ENCODE measurements around the gene FAM131A.
A peak's percentile ranks its signal among the peaks of the same experiment; 100 is the strongest.

FAM131A gene

GRCh38 chr3:184381261-184382224 is 44.1 kb downstream of the FAM131A start:
- DNase-seq (ENCODE audit: low spot score): no peak
- H3K27ac ChIP-seq: peak overlapping the region; percentile 18 to 90
- peak overlapping the region; percentile 94 for H3K4me3 ChIP-seq
- TF ChIP-seq CTCF (IDR thresholded peaks at IDR 0.05): no peak

GRCh38 chr3:184382326-184383032 is 45.1 kb downstream of the FAM131A start:
- Histone ChIP-seq H3K4me3 (no peak overlapping the region), H3K27ac (no peak overlapping the region)
- no peak for TF ChIP-seq CTCF (IDR thresholded peaks at IDR 0.05)
- no peak for DNase-seq (ENCODE audit: low spot score)

- H3K27ac ChIP-seq: no peak overlapping the region
- DNase-seq (ENCODE audit: low spot score): no peak
- no peak for TF ChIP-seq CTCF (IDR thresholded peaks at IDR 0.05)
- H3K4me3 ChIP-seq: no peak overlapping the region
These were observed 45.8 kb downstream of the FAM131A start for GRCh38 chr3:184383033-184383740.

- DNase-seq (ENCODE audit: low spot score): no peak
- no peak for TF ChIP-seq CTCF (IDR thresholded peaks at IDR 0.05)
- no peak overlapping the region for H3K27ac ChIP-seq
- H3K4me3 ChIP-seq: no peak overlapping the region
These were observed 46.9 kb downstream of the FAM131A start for GRCh38 chr3:184384342-184384741.

- no peak for DNase-seq (ENCODE audit: low spot score)
- H3K27ac ChIP-seq: no peak overlapping the region
- H3K4me3 ChIP-seq: no peak overlapping the region
- TF ChIP-seq CTCF (IDR thresholded peaks at IDR 0.05): no peak
These were observed 47.5 kb downstream of the FAM131A start for GRCh38 chr3:184384856-184385422.

GRCh38 chr3:184386047-184386806 is 48.8 kb downstream of the FAM131A start:
- no peak overlapping the region for H3K4me3 ChIP-seq
- H3K27ac ChIP-seq: no peak overlapping the region
- DNase-seq (ENCODE audit: low spot score): no peak
- no peak for TF ChIP-seq CTCF (IDR thresholded peaks at IDR 0.05)

All from coronary artery (tissue), 2 donors.